PFSK-1 (cell line): ENCODE measurements around the gene DICER1.

Experiments used
- FOXP2 ChIP-seq: optimal IDR thresholded peaks from 2 replicates; pipeline ENCODE3; 2011; ENCODE audit warnings: borderline replicate concordance, control low read depth, inconsistent platforms; ENCODE audit not compliant: insufficient read depth; ENCODE audit errors: extremely low read length, extremely low read depth
- POLR2AphosphoS5 ChIP-seq: IDR thresholded peaks from 2 replicates; pipeline ENCODE4 v1.6.1; 2012; ENCODE audit warnings: low read depth, mild to moderate bottlenecking, control low read depth, low read length, moderate library complexity
- SIN3A ChIP-seq: IDR thresholded peaks from 2 replicates; pipeline ENCODE4 v1.6.1; 2012; ENCODE audit warnings: mild to moderate bottlenecking, low read length, moderate library complexity, borderline replicate concordance; ENCODE audit not compliant: insufficient read depth
- TAF1 ChIP-seq: IDR thresholded peaks from 2 replicates; pipeline ENCODE4 v1.6.1; 2012; ENCODE audit warnings: low read length, control low read depth, borderline replicate concordance; ENCODE audit not compliant: insufficient read depth
- TF ChIP-seq, protein P1 (sequence below), 2 experiments: IDR thresholded peaks; 2 replicates each; pipeline versions ENCODE4 v1.6.1 to v1.8.0; 2011 to 2012; ENCODE audit warnings: low read depth in 2 of 2, low read length in 2 of 2, control low read depth in 1 of 2, inconsistent platforms in 1 of 2, mild to moderate bottlenecking in 1 of 2, moderate library complexity in 1 of 2; ENCODE audit not compliant: insufficient read depth in 1 of 2

DICER1 gene

DNA sequence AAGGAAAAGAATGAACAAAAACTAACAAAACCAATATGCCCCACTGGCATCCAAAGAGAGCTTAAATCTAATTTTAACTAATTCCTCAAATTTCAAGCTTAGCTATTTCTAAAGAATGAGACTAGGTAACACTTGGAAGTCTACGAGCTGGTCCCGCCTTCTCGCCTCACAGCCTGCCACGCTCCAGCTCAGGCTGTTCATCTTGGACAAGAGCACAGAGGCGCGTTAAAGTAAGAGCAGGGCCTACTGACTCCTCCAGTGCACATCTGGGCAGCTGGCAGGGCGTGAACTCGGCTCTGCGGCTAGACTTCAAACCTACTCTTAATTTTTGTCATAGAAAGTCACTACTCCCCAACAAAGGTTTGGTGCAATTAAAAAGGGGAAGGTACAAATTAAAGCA lies 64.6 kb downstream of the DICER1 start:
- TF ChIP-seq TAF1: no peak
- TF ChIP-seq SIN3A: no peak
- TF ChIP-seq, protein P1, sequence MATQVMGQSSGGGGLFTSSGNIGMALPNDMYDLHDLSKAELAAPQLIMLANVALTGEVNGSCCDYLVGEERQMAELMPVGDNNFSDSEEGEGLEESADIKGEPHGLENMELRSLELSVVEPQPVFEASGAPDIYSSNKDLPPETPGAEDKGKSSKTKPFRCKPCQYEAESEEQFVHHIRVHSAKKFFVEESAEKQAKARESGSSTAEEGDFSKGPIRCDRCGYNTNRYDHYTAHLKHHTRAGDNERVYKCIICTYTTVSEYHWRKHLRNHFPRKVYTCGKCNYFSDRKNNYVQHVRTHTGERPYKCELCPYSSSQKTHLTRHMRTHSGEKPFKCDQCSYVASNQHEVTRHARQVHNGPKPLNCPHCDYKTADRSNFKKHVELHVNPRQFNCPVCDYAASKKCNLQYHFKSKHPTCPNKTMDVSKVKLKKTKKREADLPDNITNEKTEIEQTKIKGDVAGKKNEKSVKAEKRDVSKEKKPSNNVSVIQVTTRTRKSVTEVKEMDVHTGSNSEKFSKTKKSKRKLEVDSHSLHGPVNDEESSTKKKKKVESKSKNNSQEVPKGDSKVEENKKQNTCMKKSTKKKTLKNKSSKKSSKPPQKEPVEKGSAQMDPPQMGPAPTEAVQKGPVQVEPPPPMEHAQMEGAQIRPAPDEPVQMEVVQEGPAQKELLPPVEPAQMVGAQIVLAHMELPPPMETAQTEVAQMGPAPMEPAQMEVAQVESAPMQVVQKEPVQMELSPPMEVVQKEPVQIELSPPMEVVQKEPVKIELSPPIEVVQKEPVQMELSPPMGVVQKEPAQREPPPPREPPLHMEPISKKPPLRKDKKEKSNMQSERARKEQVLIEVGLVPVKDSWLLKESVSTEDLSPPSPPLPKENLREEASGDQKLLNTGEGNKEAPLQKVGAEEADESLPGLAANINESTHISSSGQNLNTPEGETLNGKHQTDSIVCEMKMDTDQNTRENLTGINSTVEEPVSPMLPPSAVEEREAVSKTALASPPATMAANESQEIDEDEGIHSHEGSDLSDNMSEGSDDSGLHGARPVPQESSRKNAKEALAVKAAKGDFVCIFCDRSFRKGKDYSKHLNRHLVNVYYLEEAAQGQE (IDR thresholded peaks at IDR 0.05; ENCODE audit: insufficient read depth in 1 of 2, low read depth in 2 of 2, low read length in 2 of 2): no peak
- no peak for TF ChIP-seq FOXP2

DNA sequence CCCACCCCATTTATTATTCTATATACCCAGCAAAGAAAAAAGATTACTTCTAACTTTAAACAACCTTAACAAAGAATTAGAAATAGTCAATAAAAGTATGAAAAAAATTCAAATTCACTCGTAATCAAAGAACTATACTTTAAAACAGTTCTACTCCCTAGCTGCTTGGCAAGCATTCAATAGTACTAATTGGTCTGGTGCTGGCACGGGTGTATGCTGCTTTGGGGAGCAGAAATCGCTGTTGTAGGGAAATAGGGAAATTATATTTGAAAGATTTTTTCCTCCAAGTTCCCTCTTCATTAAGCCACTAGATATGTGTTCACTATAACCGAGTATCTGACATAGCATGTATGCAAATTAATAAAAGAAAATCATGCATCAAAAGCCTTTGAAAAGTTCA lies 65.7 kb downstream of the DICER1 start:
- TF ChIP-seq POLR2AphosphoS5: no peak
- no peak for TF ChIP-seq TAF1
- TF ChIP-seq FOXP2: no peak
- TF ChIP-seq SIN3A: no peak
- TF ChIP-seq, protein P1 (IDR thresholded peaks at IDR 0.05; ENCODE audit: insufficient read depth in 1 of 2, low read depth in 2 of 2, low read length in 2 of 2): no peak

DNA sequence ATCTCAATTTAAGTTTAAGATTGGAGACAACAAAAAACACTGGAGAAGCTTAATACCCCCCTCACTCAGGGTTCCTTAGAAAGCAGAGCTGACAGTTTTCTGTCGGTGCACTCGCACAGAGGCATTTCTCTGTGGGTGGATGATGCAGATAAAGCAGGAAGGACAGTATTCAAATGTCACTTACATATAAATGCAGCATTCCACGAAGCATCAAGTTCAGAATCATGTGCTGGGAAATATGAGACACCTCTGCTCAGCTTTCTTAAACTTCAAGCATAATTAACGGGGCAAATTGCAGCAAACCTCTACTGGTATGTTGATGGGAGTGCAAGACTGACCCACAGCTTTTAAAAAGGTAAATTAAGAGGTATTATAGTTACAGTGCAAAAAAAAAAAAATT lies 68.7 kb downstream of the DICER1 start:
- TF ChIP-seq, protein P1 (IDR thresholded peaks at IDR 0.05; ENCODE audit: insufficient read depth in 1 of 2, low read depth in 2 of 2, low read length in 2 of 2): no peak
- TF ChIP-seq FOXP2 (no peak), SIN3A (no peak)

DNA sequence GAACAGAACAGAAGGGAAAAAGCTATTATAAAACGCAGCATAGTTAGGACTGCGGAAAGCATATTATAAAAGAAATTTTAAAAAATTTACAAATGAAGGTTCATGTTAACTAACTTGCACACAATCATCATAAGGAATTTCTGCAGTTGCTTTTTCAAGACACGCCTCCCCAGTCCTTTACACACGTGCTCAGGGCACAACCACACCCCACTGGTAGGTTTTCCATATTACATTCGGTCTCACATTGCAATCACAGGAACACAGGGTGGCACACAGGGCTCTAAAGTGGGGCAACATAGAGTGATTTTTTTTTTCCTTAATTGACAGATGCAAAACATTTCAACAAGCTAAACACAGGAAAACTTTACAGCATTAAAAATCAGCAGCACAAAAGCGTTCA lies 69.7 kb downstream of the DICER1 start:
- TF ChIP-seq TAF1 (no peak), SIN3A (no peak), FOXP2 (no peak)

DNA sequence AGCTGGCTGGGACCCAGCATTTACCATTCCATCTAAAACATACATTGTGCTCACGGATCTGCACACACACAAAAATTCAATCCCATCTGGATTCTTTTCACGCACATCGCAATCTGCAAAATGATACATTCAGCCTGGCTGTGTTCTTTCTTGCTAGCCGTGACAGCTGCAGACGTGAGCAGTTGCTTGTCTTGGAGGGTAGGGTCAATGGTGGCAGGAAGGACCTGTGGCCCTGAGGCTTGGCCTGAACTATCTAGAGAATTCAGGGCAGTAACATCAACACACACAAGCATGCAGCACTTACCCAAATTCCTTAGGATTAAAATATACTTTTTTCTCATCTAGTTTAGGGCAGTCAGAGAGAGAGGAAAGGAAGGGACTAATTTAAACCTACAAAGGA lies 72.0 kb downstream of the DICER1 start:
- TF ChIP-seq FOXP2 (no peak), TAF1 (no peak), SIN3A (no peak), POLR2AphosphoS5 (no peak)
- TF ChIP-seq, protein P1 (IDR thresholded peaks at IDR 0.05; ENCODE audit: insufficient read depth in 1 of 2, low read depth in 2 of 2, low read length in 2 of 2): no peak

DNA sequence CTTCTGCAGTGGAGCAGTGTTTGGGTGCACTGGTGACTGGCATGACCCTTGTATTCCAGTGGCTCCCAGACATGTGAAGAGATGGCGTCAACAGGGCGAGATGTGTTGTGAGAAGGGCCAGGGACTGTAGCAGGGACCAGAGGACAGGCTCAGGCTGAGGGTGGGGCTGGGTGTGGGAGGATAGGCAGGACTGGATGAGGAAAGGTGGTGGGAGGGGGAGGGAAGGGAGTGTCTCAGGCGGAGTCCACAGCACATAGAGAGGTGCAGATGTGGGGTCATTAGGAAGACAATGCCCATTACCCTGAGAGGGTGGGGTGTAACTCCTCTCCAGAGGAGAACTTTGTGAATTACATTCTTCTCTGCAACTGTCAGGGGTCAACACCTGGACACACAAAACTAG lies 78.5 kb downstream of the DICER1 start:
- TF ChIP-seq, protein P1 (IDR thresholded peaks at IDR 0.05; ENCODE audit: insufficient read depth in 1 of 2, low read depth in 2 of 2, low read length in 2 of 2): no peak
- TF ChIP-seq TAF1 (no peak), FOXP2 (no peak), SIN3A (no peak), POLR2AphosphoS5 (no peak)
